K562 (cell line): Measurements from ENCODE around the gene TAS1R3. TPM values are rescaled to one million over a fixed set of nuclear protein-coding genes. Genes with fewer than 3 reads are reported as not detected.

Source experiments
- CCNT2 ChIP-seq: IDR thresholded peaks from 2 replicates; pipeline ENCODE4 v1.6.1; 2011; ENCODE audit warnings: borderline replicate concordance, low read depth, mild to moderate bottlenecking, moderate library complexity, mixed read lengths, low read length; ENCODE audit not compliant: insufficient read length; ENCODE audit errors: extremely low read depth
- HDAC1 ChIP-seq, 2 experiments: fragments of 450-650 bp; IDR thresholded peaks; 2 replicates each; pipeline ENCODE4 v1.6.1; 2016 to 2017; ENCODE audit warnings: inconsistent platforms in 1 of 2, mild to moderate bottlenecking in 1 of 2, moderate library complexity in 1 of 2
- MAFF ChIP-seq: IDR thresholded peaks from 2 replicates; pipeline ENCODE4 v1.6.1; 2012; ENCODE audit warnings: low read length, improper control_type of control experiment
- MYNN ChIP-seq, 2 experiments: sonication (generic); formaldehyde crosslinking in 1 of 2; IDR thresholded peaks; 2 replicates each; pipeline versions ENCODE4 v1.5.0 to v1.6.1; 2016 to 2020; ENCODE audit warnings: antibody characterized with exemption in 1 of 2, missing genetic modification reagents in 1 of 2
- NR2C2 ChIP-seq, 2 experiments: fragments of 200-800 bp in 1 of 2; sonication (Bioruptor generic) in 1 of 2; sonication (generic) in 1 of 2; formaldehyde crosslinking in 1 of 2; IDR thresholded peaks; 2 replicates each; pipeline versions ENCODE4 v1.6.1 to v1.8.0; 2016 to 2022; ENCODE audit warnings: mild to moderate bottlenecking in 1 of 2, missing compliant biosample characterization in 1 of 2, missing genetic modification characterization in 1 of 2, missing genetic modification reagents in 1 of 2
- NRF1 ChIP-seq, 2 experiments: fragments of 450-650 bp; IDR thresholded peaks in 1 of 2; conservative IDR thresholded peaks in 1 of 2; 2 replicates each; pipeline ENCODE4 v1.6.1; 2014; ENCODE audit warnings: mild to moderate bottlenecking in 2 of 2
- ZC3H8 ChIP-seq: fragments of 450-650 bp; IDR thresholded peaks from 2 replicates; pipeline ENCODE4 v1.6.1; 2017
- ZNF133 ChIP-seq: fragments of 250-450 bp; sonication (Bioruptor Pico); IDR thresholded peaks from 2 replicates; pipeline ENCODE4 v1.4.0; 2020; ENCODE audit warnings: mild to moderate bottlenecking
- ZNF507 ChIP-seq: conservative IDR thresholded peaks from 2 replicates; pipeline ENCODE4 v1.6.1; 2017; ENCODE audit warnings: missing genetic modification characterization, missing compliant biosample characterization
- ZNF76 ChIP-seq: fragments of 250-450 bp; sonication (Bioruptor Pico); IDR thresholded peaks from 2 replicates; pipeline ENCODE4 v1.4.0; 2020; ENCODE audit warnings: mild to moderate bottlenecking, moderate library complexity, borderline replicate concordance
- polyA plus RNA-seq, 8 experiments: library from polyadenylated mRNA; depleted of rRNA in 4 of 8; stranded (reverse) in 5 of 8; unstranded in 3 of 8; fragments of >200 nt; fragmentation: Nextera tagmentation in 2 of 8; fragmentation: Illumina TruSeq in 1 of 8; extraction: Ambion mirVana in 2 of 8; extraction: Trizol in 1 of 8; gene quantifications; 2 replicates each; pipeline versions ENCODE4 v1.2.1 to v1.2.3, GENCODE V29; 2011 to 2014; ENCODE audit warnings: inconsistent platforms in 1 of 8, missing spikeins in 1 of 8
- total RNA-seq, 7 experiments: library from RNA; depleted of rRNA in 6 of 7; stranded (reverse); fragments of >200 nt in 6 of 7; fragmentation: Illumina TruSeq in 2 of 7; extraction: Trizol in 2 of 7; gene quantifications; 2 replicates each; pipeline versions ENCODE4 v1.2.1 to v1.2.3, GENCODE V29; 2011 to 2021; ENCODE audit warnings: low replicate concordance in 1 of 7
- TF ChIP-seq, protein P1 (sequence below), 2 experiments: IDR thresholded peaks; 2 replicates each; pipeline ENCODE4 v1.6.1; 2012; ENCODE audit warnings: improper control_type of control experiment in 2 of 2, low read depth in 2 of 2, low read length in 2 of 2, borderline replicate concordance in 1 of 2
- TF ChIP-seq, protein P2 (sequence below): conservative IDR thresholded peaks from 2 replicates; pipeline ENCODE4 v1.6.1; 2011; ENCODE audit warnings: low read depth, mild to moderate bottlenecking, low read length; ENCODE audit not compliant: control insufficient read depth
- TF ChIP-seq, protein P3 (sequence below): sonication (generic); formaldehyde crosslinking; IDR thresholded peaks from 2 replicates; pipeline ENCODE4 v1.8.0; 2022; ENCODE audit warnings: missing genetic modification reagents, mild to moderate bottlenecking, borderline replicate concordance
- TF ChIP-seq, protein P4 (sequence below): sonication (generic); formaldehyde crosslinking; IDR thresholded peaks from 2 replicates; pipeline ENCODE4 v1.8.1; 2023; ENCODE audit warnings: mild to moderate bottlenecking, missing genetic modification reagents
- TF ChIP-seq, protein P5 (sequence below), 3 experiments: fragments of 200-800 bp in 1 of 3; fragments of 250-450 bp in 1 of 3; fragments of 450-650 bp in 1 of 3; sonication (Bioruptor Pico) in 1 of 3; sonication (Bioruptor generic) in 1 of 3; formaldehyde crosslinking in 1 of 3; IDR thresholded peaks; 2 replicates each; pipeline versions ENCODE4 v1.6.1 to v1.8.0; 2016 to 2022; ENCODE audit warnings: mild to moderate bottlenecking in 2 of 3, missing genetic modification characterization in 2 of 3, missing compliant biosample characterization in 1 of 3, moderate library complexity in 1 of 3

TAS1R3 gene
- total and polyA plus RNA-seq, 9 of the 15 experiments (the other 6 are each of a cell fraction or from before 2014, with no cell fraction given) = 0.07 to 0.13 TPM; not detected in 7

DNA sequence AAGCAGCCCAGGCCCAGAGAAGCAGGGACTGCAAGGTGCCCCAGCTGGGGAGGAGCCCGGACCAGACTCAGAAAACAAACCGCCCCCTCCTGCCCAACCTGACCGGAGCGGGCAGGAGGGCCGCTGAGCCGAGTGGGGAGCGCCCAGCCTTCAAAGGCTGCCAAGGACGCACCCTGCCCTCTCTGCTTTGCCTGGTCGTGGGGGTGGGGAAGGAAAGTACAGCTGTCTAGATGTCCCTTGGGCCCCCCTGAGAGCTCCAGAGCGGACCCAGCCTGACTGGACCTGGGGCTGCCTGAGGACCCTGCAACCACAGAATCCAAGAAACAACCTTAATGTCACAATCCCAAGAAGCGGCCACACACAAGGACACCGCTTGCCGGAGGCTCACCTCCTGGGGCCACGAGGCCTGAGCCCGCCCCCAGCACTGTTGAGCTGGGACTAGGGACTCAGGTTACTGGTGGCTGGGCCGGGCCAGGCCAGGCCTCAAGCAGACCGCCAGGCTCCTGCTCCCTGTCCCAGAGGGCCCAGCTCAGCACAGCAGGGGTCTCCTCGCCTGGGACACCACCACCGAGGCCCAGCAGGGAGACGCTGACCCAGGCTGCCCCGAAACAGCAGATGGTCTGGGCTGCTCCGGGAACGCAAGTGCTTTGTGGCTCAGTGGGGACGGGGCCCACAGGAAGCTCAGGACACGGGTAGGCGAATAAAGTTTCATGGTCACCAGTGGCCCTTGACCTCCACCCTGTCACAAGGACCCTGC lies 16.8 kb downstream of the TAS1R3 start (continued):
- TF ChIP-seq, protein P1, sequence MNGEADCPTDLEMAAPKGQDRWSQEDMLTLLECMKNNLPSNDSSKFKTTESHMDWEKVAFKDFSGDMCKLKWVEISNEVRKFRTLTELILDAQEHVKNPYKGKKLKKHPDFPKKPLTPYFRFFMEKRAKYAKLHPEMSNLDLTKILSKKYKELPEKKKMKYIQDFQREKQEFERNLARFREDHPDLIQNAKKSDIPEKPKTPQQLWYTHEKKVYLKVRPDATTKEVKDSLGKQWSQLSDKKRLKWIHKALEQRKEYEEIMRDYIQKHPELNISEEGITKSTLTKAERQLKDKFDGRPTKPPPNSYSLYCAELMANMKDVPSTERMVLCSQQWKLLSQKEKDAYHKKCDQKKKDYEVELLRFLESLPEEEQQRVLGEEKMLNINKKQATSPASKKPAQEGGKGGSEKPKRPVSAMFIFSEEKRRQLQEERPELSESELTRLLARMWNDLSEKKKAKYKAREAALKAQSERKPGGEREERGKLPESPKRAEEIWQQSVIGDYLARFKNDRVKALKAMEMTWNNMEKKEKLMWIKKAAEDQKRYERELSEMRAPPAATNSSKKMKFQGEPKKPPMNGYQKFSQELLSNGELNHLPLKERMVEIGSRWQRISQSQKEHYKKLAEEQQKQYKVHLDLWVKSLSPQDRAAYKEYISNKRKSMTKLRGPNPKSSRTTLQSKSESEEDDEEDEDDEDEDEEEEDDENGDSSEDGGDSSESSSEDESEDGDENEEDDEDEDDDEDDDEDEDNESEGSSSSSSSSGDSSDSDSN (IDR thresholded peaks at IDR 0.05; ENCODE audit: borderline replicate concordance in 1 of 2, low read depth in 2 of 2, low read length in 2 of 2) = peak in 1 of 2 experiments; percentile 68; a peak in 2 of 4 replicates
- TF ChIP-seq HDAC1 (IDR thresholded peaks at IDR 0.05) = peak in 1 of 2 experiments; percentile 62; a peak in 1 of 4 replicates
- TF ChIP-seq MAFF = no peak
- no peak for TF ChIP-seq ZNF76 (CRISPR knock-in tag)
- TF ChIP-seq NRF1 (conservative IDR thresholded peaks at IDR 0.05 in 1 of 2, IDR thresholded peaks at IDR 0.05 in 1 of 2) = peak in 1 of 2 experiments; percentile 16; a peak in 1 of 4 replicates
- TF ChIP-seq MYNN (IDR thresholded peaks at IDR 0.05) = no peak
- TF ChIP-seq MYNN (CRISPR knock-in tag; IDR thresholded peaks at IDR 0.05) = no peak
- no peak for TF ChIP-seq CCNT2
- TF ChIP-seq, protein P2, sequence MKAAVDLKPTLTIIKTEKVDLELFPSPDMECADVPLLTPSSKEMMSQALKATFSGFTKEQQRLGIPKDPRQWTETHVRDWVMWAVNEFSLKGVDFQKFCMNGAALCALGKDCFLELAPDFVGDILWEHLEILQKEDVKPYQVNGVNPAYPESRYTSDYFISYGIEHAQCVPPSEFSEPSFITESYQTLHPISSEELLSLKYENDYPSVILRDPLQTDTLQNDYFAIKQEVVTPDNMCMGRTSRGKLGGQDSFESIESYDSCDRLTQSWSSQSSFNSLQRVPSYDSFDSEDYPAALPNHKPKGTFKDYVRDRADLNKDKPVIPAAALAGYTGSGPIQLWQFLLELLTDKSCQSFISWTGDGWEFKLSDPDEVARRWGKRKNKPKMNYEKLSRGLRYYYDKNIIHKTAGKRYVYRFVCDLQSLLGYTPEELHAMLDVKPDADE = 0 out of 2 replicates have a peak, but pooled peaks have one; percentile 34
- TF ChIP-seq, protein P3, sequence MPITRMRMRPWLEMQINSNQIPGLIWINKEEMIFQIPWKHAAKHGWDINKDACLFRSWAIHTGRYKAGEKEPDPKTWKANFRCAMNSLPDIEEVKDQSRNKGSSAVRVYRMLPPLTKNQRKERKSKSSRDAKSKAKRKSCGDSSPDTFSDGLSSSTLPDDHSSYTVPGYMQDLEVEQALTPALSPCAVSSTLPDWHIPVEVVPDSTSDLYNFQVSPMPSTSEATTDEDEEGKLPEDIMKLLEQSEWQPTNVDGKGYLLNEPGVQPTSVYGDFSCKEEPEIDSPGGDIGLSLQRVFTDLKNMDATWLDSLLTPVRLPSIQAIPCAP (CRISPR knock-in tag) = no peak
- TF ChIP-seq, protein P4, sequence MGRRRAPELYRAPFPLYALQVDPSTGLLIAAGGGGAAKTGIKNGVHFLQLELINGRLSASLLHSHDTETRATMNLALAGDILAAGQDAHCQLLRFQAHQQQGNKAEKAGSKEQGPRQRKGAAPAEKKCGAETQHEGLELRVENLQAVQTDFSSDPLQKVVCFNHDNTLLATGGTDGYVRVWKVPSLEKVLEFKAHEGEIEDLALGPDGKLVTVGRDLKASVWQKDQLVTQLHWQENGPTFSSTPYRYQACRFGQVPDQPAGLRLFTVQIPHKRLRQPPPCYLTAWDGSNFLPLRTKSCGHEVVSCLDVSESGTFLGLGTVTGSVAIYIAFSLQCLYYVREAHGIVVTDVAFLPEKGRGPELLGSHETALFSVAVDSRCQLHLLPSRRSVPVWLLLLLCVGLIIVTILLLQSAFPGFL (CRISPR knock-in tag) = no peak
- TF ChIP-seq, protein P5, sequence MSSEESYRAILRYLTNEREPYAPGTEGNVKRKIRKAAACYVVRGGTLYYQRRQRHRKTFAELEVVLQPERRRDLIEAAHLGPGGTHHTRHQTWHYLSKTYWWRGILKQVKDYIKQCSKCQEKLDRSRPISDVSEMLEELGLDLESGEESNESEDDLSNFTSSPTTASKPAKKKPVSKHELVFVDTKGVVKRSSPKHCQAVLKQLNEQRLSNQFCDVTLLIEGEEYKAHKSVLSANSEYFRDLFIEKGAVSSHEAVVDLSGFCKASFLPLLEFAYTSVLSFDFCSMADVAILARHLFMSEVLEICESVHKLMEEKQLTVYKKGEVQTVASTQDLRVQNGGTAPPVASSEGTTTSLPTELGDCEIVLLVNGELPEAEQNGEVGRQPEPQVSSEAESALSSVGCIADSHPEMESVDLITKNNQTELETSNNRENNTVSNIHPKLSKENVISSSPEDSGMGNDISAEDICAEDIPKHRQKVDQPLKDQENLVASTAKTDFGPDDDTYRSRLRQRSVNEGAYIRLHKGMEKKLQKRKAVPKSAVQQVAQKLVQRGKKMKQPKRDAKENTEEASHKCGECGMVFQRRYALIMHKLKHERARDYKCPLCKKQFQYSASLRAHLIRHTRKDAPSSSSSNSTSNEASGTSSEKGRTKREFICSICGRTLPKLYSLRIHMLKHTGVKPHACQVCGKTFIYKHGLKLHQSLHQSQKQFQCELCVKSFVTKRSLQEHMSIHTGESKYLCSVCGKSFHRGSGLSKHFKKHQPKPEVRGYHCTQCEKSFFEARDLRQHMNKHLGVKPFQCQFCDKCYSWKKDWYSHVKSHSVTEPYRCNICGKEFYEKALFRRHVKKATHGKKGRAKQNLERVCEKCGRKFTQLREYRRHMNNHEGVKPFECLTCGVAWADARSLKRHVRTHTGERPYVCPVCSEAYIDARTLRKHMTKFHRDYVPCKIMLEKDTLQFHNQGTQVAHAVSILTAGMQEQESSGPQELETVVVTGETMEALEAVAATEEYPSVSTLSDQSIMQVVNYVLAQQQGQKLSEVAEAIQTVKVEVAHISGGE (CRISPR knock-in tag; IDR thresholded peaks at IDR 0.05) = no peak
- no peak for TF ChIP-seq NR2C2 (CRISPR knock-in tag; IDR thresholded peaks at IDR 0.05)
- peak; percentile 40; the same call in 1 of the 2 replicates for TF ChIP-seq NR2C2 (tag; IDR thresholded peaks at IDR 0.05)
- no peak for TF ChIP-seq ZC3H8
- TF ChIP-seq ZNF133 (CRISPR knock-in tag) = no peak
- no peak for TF ChIP-seq ZNF507 (tag)
